Mesothelial cell of epicardium (in vitro differentiated cells): Measurements from ENCODE around the gene FAM47C. TPM values are rescaled to one million over a fixed set of nuclear protein-coding genes. Genes with fewer than 3 reads are reported as not detected.
"Not testable (repeated sequence)": the region's sequence is repeated elsewhere in the genome, so short reads cannot be mapped to it uniquely, and the experiment has no call there.

Source experiments
- DNase-seq, 2 experiments: peaks; one replicate each; pipeline ENCODE4 v3.0.0; 2021; ENCODE audit warnings: low spot score in 2 of 2; ENCODE audit not compliant: unreplicated experiment in 2 of 2
- H3K27ac Mint-ChIP-seq: 2 replicates; pipeline ENCODE4 v1.8.0; 2021; ENCODE audit warnings: mixed read lengths
- H3K27me3 Mint-ChIP-seq: 2 replicates; pipeline ENCODE4 v1.8.0; 2021; ENCODE audit warnings: low read depth, mixed read lengths
- H3K36me3 Mint-ChIP-seq: 2 replicates; pipeline ENCODE4 v1.8.0; 2021; ENCODE audit warnings: mixed read lengths
- H3K4me1 Mint-ChIP-seq: 2 replicates; pipeline ENCODE4 v1.8.0; 2021; ENCODE audit warnings: mixed read lengths
- H3K4me3 Mint-ChIP-seq: 2 replicates; pipeline ENCODE4 v1.8.0; 2021; ENCODE audit warnings: mild to moderate bottlenecking, moderate library complexity, mixed read lengths
- H3K9me3 Mint-ChIP-seq: 2 replicates; pipeline ENCODE4 v1.8.0; 2021; ENCODE audit warnings: mixed read lengths
- CTCF ChIP-seq: fragments of 200-600 bp; sonication (generic); IDR thresholded peaks from one replicate; pipeline ENCODE4 v1.5.0; 2021; ENCODE audit warnings: antibody characterized with exemption; ENCODE audit not compliant: unreplicated experiment
- total RNA-seq: library from RNA; stranded (reverse); gene quantifications from 3 replicates; pipeline ENCODE4 v1.2.1, GENCODE V29; 2021

Gene FAM47C
- not detected in 3 replicates for total RNA-seq

DNA sequence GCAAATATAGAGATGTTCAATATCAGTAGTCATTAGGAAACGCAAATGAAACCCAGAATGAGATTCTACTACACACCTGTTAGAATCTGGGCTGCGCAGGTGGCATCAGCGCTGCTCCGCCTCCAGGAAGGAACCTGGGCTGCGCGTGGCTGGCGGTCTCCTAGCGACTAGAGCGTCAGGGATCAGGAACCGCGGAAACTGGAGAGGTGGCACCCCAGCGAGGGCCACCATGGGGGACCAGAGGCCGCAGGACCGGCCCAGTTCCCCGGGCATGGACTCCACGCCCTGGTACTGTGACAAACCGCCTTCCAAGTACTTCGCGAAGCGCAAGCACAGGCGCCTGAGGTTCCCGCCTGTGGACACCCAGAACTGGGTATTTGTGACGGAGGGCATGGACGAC, at the start of gene FAM47C:
Gene FAM47C (plus strand): TSS at position 185 of the 400 bp plus-strand sequence. CDS start 45 bp downstream, at position 230.
- not testable (repeated sequence) for DNase-seq, H3K27me3 Mint-ChIP-seq, H3K4me3 Mint-ChIP-seq, H3K36me3 Mint-ChIP-seq, H3K4me1 Mint-ChIP-seq, H3K27ac Mint-ChIP-seq
- H3K9me3 Mint-ChIP-seq = peaks cover 17% of the 10 kb centered on the region

GRCh38 chrX:36961590-36961989, 46.6 kb upstream of the FAM47C start:
- peak; percentile 13 for TF ChIP-seq CTCF
- H3K9me3 Mint-ChIP-seq = no peaks in the 10 kb centered on the region
- H3K36me3 Mint-ChIP-seq = no peaks in the 10 kb centered on the region
- peaks cover 22% of the 10 kb centered on the region for H3K27me3 Mint-ChIP-seq
- DNase-seq = no peak
- H3K27ac Mint-ChIP-seq = no peak overlapping the region
- no peaks in the 10 kb centered on the region for H3K4me1 Mint-ChIP-seq
- H3K4me3 Mint-ChIP-seq = peak overlapping the region; percentile 30

GRCh38 chrX:36963069-36963808, 44.9 kb upstream of the FAM47C start:
- H3K27me3 Mint-ChIP-seq = peaks cover 22% of the 10 kb centered on the region
- no peak overlapping the region for H3K27ac Mint-ChIP-seq
- DNase-seq = peak in 1 of 2 experiments; percentile 23
- peak overlapping the region; percentile 66 for H3K4me3 Mint-ChIP-seq
- peaks cover 14% of the 10 kb centered on the region for H3K9me3 Mint-ChIP-seq
- TF ChIP-seq CTCF = no peak
- no peaks in the 10 kb centered on the region for H3K4me1 Mint-ChIP-seq
- peaks cover 2% of the 10 kb centered on the region for H3K36me3 Mint-ChIP-seq

- no peak for TF ChIP-seq CTCF
- no peaks in the 10 kb centered on the region for H3K4me1 Mint-ChIP-seq
- DNase-seq = no peak
- H3K4me3 Mint-ChIP-seq = peak overlapping the region; percentile 40
- peaks cover 15% of the 10 kb centered on the region for H3K9me3 Mint-ChIP-seq
- H3K36me3 Mint-ChIP-seq = peaks cover 2% of the 10 kb centered on the region
- peaks cover 16% of the 10 kb centered on the region for H3K27me3 Mint-ChIP-seq
- no peak overlapping the region for H3K27ac Mint-ChIP-seq
Observed at GRCh38 chrX:36963852-36964251, 44.3 kb upstream of the FAM47C start.

DNA sequence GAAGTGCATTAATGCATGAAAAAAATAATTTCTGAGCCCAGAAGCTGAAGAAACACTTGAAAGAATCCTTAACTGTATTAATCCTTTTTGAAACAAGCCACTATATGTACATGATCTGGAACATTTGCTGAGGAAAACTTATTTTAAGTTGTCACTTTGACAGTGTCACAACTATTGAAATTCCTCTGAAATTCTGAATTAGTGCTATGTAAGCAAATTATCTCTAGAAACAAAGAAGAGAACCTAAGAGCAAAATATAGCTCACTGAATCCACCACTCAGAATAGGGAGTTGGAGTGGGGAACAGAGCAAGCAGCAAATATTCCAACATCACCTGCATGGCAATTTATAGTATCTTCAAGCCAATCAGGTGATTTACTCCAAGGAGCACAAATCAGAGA, 34.6 kb upstream of the FAM47C start:
- H3K4me1 Mint-ChIP-seq = no peaks in the 10 kb centered on the region
- H3K4me3 Mint-ChIP-seq = no peak overlapping the region
- TF ChIP-seq CTCF = no peak
- H3K27ac Mint-ChIP-seq = no peak overlapping the region
- DNase-seq = no peak
- no peaks in the 10 kb centered on the region for H3K27me3 Mint-ChIP-seq
- no peaks in the 10 kb centered on the region for H3K36me3 Mint-ChIP-seq
- H3K9me3 Mint-ChIP-seq = peaks cover 9% of the 10 kb centered on the region

- peaks cover 9% of the 10 kb centered on the region for H3K9me3 Mint-ChIP-seq
- no peak overlapping the region for H3K27ac Mint-ChIP-seq
- H3K36me3 Mint-ChIP-seq = no peaks in the 10 kb centered on the region
- no peaks in the 10 kb centered on the region for H3K4me1 Mint-ChIP-seq
- no peak for TF ChIP-seq CTCF
- H3K4me3 Mint-ChIP-seq = no peak overlapping the region
- DNase-seq = no peak
- H3K27me3 Mint-ChIP-seq = no peaks in the 10 kb centered on the region
Observed at GRCh38 chrX:36974911-36975310, 33.3 kb upstream of the FAM47C start.
